Neuronal stem cell (in vitro differentiated cells): ENCODE results near the gene OR51V1.

Experiments used
- DNase-seq: peaks from one replicate; pipeline ENCODE4 v3.0.0-alpha.2; 2013; ENCODE audit warnings: low spot score
- H2AFZ ChIP-seq: one replicate; pipeline ENCODE4 v1.6.1; 2013; ENCODE audit warnings: mild to moderate bottlenecking, low read length, inconsistent platforms
- H2AK5ac ChIP-seq: 2 replicates; pipeline ENCODE4 v1.6.1; 2013; ENCODE audit warnings: low read depth, mild to moderate bottlenecking, inconsistent platforms, low read length, moderate library complexity, mixed read lengths
- H2BK120ac ChIP-seq: 2 replicates; pipeline ENCODE4 v1.6.1; 2013; ENCODE audit warnings: low read depth, mild to moderate bottlenecking, inconsistent platforms, low read length, moderate library complexity, mixed read lengths
- H2BK12ac ChIP-seq: one replicate; pipeline ENCODE4 v1.6.1; 2013; ENCODE audit warnings: low read length, inconsistent platforms
- H2BK15ac ChIP-seq: 2 replicates; pipeline ENCODE4 v1.6.1; 2013; ENCODE audit warnings: mild to moderate bottlenecking, low read length, inconsistent platforms, mixed read lengths
- H2BK5ac ChIP-seq: one replicate; pipeline ENCODE4 v1.6.1; 2013; ENCODE audit warnings: inconsistent platforms, mild to moderate bottlenecking, low read length, moderate library complexity
- H3K14ac ChIP-seq: one replicate; pipeline ENCODE4 v1.6.1; 2013; ENCODE audit warnings: low read length, inconsistent platforms
- H3K18ac ChIP-seq: 2 replicates; pipeline ENCODE4 v1.6.1; 2013; ENCODE audit warnings: low read length, inconsistent platforms
- H3K23ac ChIP-seq: 2 replicates; pipeline ENCODE4 v1.6.1; 2013; ENCODE audit warnings: low read depth, mild to moderate bottlenecking, mixed read lengths, low read length, inconsistent platforms; ENCODE audit not compliant: poor library complexity
- H3K27ac ChIP-seq: replicated peaks from 3 replicates; pipeline ENCODE4 v1.5.1; 2013; ENCODE audit warnings: low read length, inconsistent platforms
- H3K27me3 ChIP-seq, 3 experiments: 2 replicates each; pipeline ENCODE4 v1.6.1; 2013; ENCODE audit warnings: low read length in 3 of 3, mild to moderate bottlenecking in 2 of 3, inconsistent platforms in 1 of 3, low read depth in 1 of 3, mixed read lengths in 1 of 3, moderate library complexity in 1 of 3; ENCODE audit not compliant: control insufficient read depth in 3 of 3, insufficient read depth in 3 of 3
- H3K36me3 ChIP-seq, 2 donors: replicated peaks in 1 of 2; 2 replicates each; pipeline ENCODE4 v1.6.1; 2013; ENCODE audit warnings: low read length in 2 of 2; ENCODE audit not compliant: control insufficient read depth in 2 of 2, insufficient read depth in 2 of 2
- H3K4ac ChIP-seq: 2 replicates; pipeline ENCODE4 v1.6.1; 2013; ENCODE audit warnings: inconsistent platforms, mild to moderate bottlenecking, low read length, moderate library complexity
- H3K4me1 ChIP-seq, 2 donors: 1 replicate in 1 of 2; 2 replicates in 1 of 2; pipeline ENCODE4 v1.6.1; 2013; ENCODE audit warnings: low read length in 2 of 2, low read depth in 1 of 2; ENCODE audit not compliant: control insufficient read depth in 2 of 2, insufficient read depth in 1 of 2
- H3K4me2 ChIP-seq: one replicate; pipeline ENCODE4 v1.6.1; 2013; ENCODE audit warnings: mild to moderate bottlenecking, low read length, inconsistent platforms; ENCODE audit not compliant: insufficient read depth, poor library complexity, severe bottlenecking
- H3K4me3 ChIP-seq, 2 donors: 2 replicates each; pipeline ENCODE4 v1.5.1; 2013; ENCODE audit warnings: low read length in 2 of 2, mild to moderate bottlenecking in 2 of 2, inconsistent platforms in 1 of 2, moderate library complexity in 1 of 2
- H3K79me1 ChIP-seq: one replicate; pipeline ENCODE4 v1.6.1; 2013; ENCODE audit warnings: low read depth, mild to moderate bottlenecking, inconsistent platforms, low read length, moderate library complexity
- H3K9ac ChIP-seq: one replicate; pipeline ENCODE4 v1.6.1; 2013; ENCODE audit warnings: mild to moderate bottlenecking, low read depth, low read length, inconsistent platforms; ENCODE audit not compliant: poor library complexity
- H3K9me3 ChIP-seq, 2 donors: replicated peaks in 1 of 2; 2 replicates each; pipeline versions ENCODE3 to v1.6.1; 2013; ENCODE audit warnings: low read length in 2 of 2, mild to moderate bottlenecking in 2 of 2, inconsistent platforms in 1 of 2, low read depth in 1 of 2, mixed read lengths in 1 of 2, moderate library complexity in 1 of 2; ENCODE audit not compliant: control insufficient read depth in 2 of 2, insufficient read depth in 1 of 2
- H4K8ac ChIP-seq: one replicate; pipeline ENCODE4 v1.6.1; 2013; ENCODE audit warnings: low read depth, mild to moderate bottlenecking, inconsistent platforms, low read length, moderate library complexity
- H4K91ac ChIP-seq: one replicate; pipeline ENCODE4 v1.6.1; 2013; ENCODE audit warnings: low read length, low read depth, mild to moderate bottlenecking, inconsistent platforms; ENCODE audit not compliant: poor library complexity
- WGBS, 2 donors: extraction: QIAGEN DNeasy Blood & Tissue Kit; methylation state at CpG; one replicate each; pipeline ENCODE4 v1.1.7; 2013; ENCODE audit warnings: missing lambda C conversion rate in 2 of 2, mixed read lengths in 1 of 2; ENCODE audit not compliant: insufficient read length in 2 of 2, insufficient replicate concordance in 1 of 2; ENCODE audit errors: extremely low coverage in 2 of 2; 5-methylcytosine and 5-hydroxymethylcytosine counted together

OR51V1 gene

DNA sequence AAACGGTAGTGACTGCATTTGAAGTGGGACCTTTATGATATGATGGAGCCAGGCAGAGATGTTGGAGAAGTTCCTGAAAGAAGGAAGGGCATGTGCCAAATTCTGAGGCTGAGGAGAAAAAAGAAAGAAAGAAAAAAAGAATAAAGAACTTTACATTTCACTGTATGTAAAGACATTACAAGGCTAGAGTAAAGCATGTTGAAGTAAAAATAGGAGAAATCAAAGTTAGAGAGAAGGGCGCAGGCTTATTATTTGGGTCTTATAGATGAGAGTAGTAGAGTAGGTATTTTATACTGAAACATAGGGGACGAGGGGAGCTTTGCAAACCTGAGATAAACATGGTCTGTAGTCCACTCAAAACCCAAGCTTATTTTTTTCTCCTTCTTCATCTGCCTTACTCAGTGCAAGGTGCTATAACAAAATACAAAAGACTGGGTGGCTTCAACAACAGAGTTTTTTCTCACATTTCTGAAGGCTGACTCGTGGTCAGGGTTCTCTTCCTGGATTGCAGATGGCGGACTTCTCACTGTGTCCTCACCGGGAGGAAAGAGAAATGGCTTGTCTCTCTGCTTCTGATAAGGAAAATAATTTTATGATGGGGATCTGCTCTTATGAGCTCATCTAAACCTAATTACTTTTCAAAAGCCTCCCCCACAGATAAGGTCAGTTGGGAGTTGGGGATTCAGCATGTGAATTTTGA lies 46.4 kb upstream of the OR51V1 start:
- Histone ChIP-seq H2BK15ac (no peak overlapping the region), H3K18ac (no peak overlapping the region), H3K9me3 (no peaks in the 10 kb centered on the region), H2BK12ac (no peak overlapping the region), H3K79me1 (no peaks in the 10 kb centered on the region), H3K14ac (no peak overlapping the region), H2BK120ac (no peak overlapping the region), H3K27me3 (no peaks in the 10 kb centered on the region), H2AK5ac (no peak overlapping the region), H3K4me2 (no peak overlapping the region), H3K4me3 (no peak overlapping the region), H2BK5ac (no peak overlapping the region), H4K91ac (no peak overlapping the region), H3K23ac (no peak overlapping the region), H3K27ac (no peak overlapping the region), H4K8ac (no peak overlapping the region), H3K4ac (no peak overlapping the region), H3K36me3 (no peaks in the 10 kb centered on the region), H3K9ac (no peak overlapping the region), H3K4me1 (no peaks in the 10 kb centered on the region), H2AFZ (no peak overlapping the region)
- DNase-seq = no peak
- no CpG with 5 or more reads among the region's 6 CpGs for WGBS, 2 donors

DNA sequence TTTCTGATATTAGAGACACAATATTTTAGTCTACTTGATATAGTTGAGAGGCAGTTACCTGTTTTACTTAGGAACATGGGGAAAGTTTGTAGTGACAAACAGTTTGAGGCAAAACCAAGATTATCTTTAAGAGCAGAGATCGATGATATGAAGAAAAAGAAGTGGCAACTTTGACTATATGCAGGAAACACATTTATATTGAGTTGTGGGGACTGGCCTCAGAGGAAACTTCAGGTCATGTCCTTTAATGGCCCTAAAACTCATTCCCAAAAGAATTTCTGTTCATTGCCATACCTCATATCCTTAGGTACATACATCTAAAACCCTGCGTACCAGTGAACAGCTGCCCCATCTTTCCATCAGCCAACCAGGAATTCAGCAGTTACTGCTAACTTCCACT lies 44.7 kb upstream of the OR51V1 start:
- no peak overlapping the region for H4K8ac ChIP-seq
- no peaks in the 10 kb centered on the region for H3K27me3 ChIP-seq
- no peak overlapping the region for H3K9ac ChIP-seq
- H3K4me1 ChIP-seq = no peaks in the 10 kb centered on the region
- no peaks in the 10 kb centered on the region for H3K36me3 ChIP-seq
- no peak overlapping the region for H3K18ac ChIP-seq
- no peak overlapping the region for H2BK12ac ChIP-seq
- H4K91ac ChIP-seq = no peak overlapping the region
- no peak overlapping the region for H3K4ac ChIP-seq
- H2BK120ac ChIP-seq = no peak overlapping the region
- H3K9me3 ChIP-seq = no peaks in the 10 kb centered on the region
- H2AK5ac ChIP-seq = no peak overlapping the region
- WGBS, 2 donors = no CpG with 5 or more reads among the region's 2 CpGs
- H3K4me3 ChIP-seq = no peak overlapping the region
- H3K27ac ChIP-seq = no peak overlapping the region
- H2BK15ac ChIP-seq = no peak overlapping the region
- no peaks in the 10 kb centered on the region for H3K79me1 ChIP-seq
- H2BK5ac ChIP-seq = no peak overlapping the region
- no peak overlapping the region for H3K4me2 ChIP-seq
- H2AFZ ChIP-seq = no peak overlapping the region
- no peak for DNase-seq
- H3K23ac ChIP-seq = no peak overlapping the region
- no peak overlapping the region for H3K14ac ChIP-seq

DNA sequence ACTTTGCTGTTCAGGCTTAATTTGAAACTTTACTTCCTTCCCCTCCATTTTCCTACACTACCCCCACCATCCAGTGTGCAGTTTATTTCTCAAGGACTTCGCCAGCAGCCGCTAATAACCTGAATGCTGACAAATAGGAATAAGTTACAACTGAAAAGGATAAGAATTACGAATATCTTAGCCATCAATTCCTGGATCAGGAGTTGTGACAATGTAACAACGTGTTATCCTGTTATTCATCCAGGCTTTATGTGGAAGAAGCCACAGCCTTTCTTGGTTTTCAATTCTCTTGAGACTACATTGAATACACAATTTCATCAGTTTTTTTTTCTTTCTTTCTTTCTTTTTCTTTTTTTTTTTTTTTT lies 43.3 kb upstream of the OR51V1 start:
- no peak overlapping the region for H2BK5ac ChIP-seq
- no peak overlapping the region for H3K14ac ChIP-seq
- no peak overlapping the region for H2BK12ac ChIP-seq
- H3K9ac ChIP-seq = no peak overlapping the region
- no peaks in the 10 kb centered on the region for H3K9me3 ChIP-seq
- H2BK120ac ChIP-seq = no peak overlapping the region
- DNase-seq = no peak
- no peak overlapping the region for H3K27ac ChIP-seq
- H3K4me1 ChIP-seq = no peaks in the 10 kb centered on the region
- H4K91ac ChIP-seq = no peak overlapping the region
- H3K79me1 ChIP-seq = no peaks in the 10 kb centered on the region
- H3K27me3 ChIP-seq = no peaks in the 10 kb centered on the region
- H4K8ac ChIP-seq = no peak overlapping the region
- no peak overlapping the region for H2AK5ac ChIP-seq
- no peak overlapping the region for H3K4me2 ChIP-seq
- no peak overlapping the region for H2AFZ ChIP-seq
- H2BK15ac ChIP-seq = no peak overlapping the region
- H3K23ac ChIP-seq = no peak overlapping the region
- no peaks in the 10 kb centered on the region for H3K36me3 ChIP-seq
- WGBS, 2 donors = no CpG with 5 or more reads among the region's 4 CpGs
- H3K4me3 ChIP-seq = no peak overlapping the region
- H3K4ac ChIP-seq = no peak overlapping the region
- no peak overlapping the region for H3K18ac ChIP-seq

DNA sequence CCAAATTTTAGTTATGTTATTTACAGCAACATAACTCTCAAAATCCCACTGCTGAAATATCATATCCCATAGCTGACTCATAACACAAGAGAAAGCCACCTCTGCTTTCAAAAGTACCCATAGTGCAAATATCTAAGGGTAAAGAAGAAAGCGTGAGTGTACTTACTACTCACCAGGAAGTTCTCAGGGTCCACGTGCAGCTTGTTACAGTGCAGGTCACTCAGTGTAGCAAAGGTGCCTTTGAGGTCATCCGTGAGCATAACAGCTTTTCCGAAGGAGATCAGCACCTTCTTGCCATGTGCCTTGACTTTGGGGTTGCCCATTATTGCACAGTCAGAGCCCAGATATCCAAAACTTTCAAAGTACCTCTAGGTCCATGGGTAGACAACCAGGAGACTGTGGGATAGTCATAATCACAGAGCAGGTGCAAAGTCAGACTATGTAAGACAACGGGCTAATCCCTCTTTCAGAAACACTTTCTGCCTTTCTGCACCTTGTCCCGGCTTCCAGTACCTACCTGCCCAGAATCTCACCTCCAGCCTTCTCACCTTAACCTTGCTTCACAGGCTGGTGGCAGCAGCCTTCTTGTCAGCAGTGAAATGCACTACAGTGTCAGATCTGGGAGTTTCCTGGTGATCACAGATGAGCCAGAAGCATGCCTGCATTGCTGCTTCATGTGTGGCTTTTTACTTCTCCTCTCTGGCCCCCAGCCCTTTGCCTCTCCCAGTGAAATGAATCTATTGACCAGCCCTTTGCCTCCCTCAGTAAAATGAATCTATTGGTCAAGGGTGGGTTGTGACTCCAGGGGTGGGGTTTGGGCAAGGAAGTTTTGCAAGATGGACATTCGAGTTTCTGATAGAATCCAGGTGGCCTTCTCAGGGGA lies 42.7 kb upstream of the OR51V1 start:
- Histone ChIP-seq H3K4me2 (no peak overlapping the region), H2BK15ac (no peak overlapping the region), H3K14ac (no peak overlapping the region), H3K18ac (no peak overlapping the region), H3K27me3 (no peaks in the 10 kb centered on the region), H3K4ac (no peak overlapping the region), H3K9ac (no peak overlapping the region), H2AFZ (no peak overlapping the region), H2BK5ac (no peak overlapping the region), H2AK5ac (no peak overlapping the region), H3K79me1 (no peaks in the 10 kb centered on the region), H4K8ac (no peak overlapping the region), H4K91ac (no peak overlapping the region), H3K23ac (no peak overlapping the region), H3K4me1 (no peaks in the 10 kb centered on the region), H3K27ac (no peak overlapping the region), H3K9me3 (no peaks in the 10 kb centered on the region), H2BK12ac (no peak overlapping the region), H3K4me3 (no peak overlapping the region), H3K36me3 (no peaks in the 10 kb centered on the region), H2BK120ac (no peak overlapping the region)
- DNase-seq = no peak
- no CpG with 5 or more reads among the region's 7 CpGs for WGBS, 2 donors
